ENCODE results near the gene RPTOR.

- no peak for TF ChIP-seq EZH2 (IDR thresholded peaks at IDR 0.05; ENCODE audit: borderline replicate concordance, low read length)
- no peak for TF ChIP-seq CTCF (IDR thresholded peaks at IDR 0.05; ENCODE audit: low read length)
Measured at GRCh38 chr17:80949451-80950421, 405.1 kb downstream of the RPTOR start.

Data from OCI-LY1 (cell line).